GM18511 (cell line): ENCODE results near the gene MTMR12.
"Not testable (repeated sequence)": the region's sequence is repeated elsewhere in the genome, so short reads cannot be mapped to it uniquely, and the experiment has no call there.

Experiments
- ATAC-seq: cut with Tn5 transposase; IDR thresholded peaks from one replicate; pipeline ENCODE4 v1.9.1; 2021; ENCODE audit warnings: mild to moderate bottlenecking, moderate library complexity; ENCODE audit not compliant: unreplicated experiment

Gene MTMR12

GRCh38 chr5:32325062-32325461, 12.3 kb upstream of the MTMR12 start:
- ATAC-seq: peak; percentile 75

- ATAC-seq: no peak
Measured at GRCh38 chr5:32323741-32324140, 11.0 kb upstream of the MTMR12 start.

- ATAC-seq: no peak
Measured at GRCh38 chr5:32322882-32323281, 10.1 kb upstream of the MTMR12 start.

- not testable (repeated sequence) for ATAC-seq
Measured at GRCh38 chr5:32321787-32322186, 9.0 kb upstream of the MTMR12 start.

- no peak for ATAC-seq
Measured at GRCh38 chr5:32320576-32320975, 7.8 kb upstream of the MTMR12 start.

- no peak for ATAC-seq
Measured at GRCh38 chr5:32319926-32320543, 7.3 kb upstream of the MTMR12 start.

GRCh38 chr5:32319392-32319791, 6.7 kb upstream of the MTMR12 start:
- no peak for ATAC-seq

- ATAC-seq: no peak
Measured at GRCh38 chr5:32317041-32317440, 4.3 kb upstream of the MTMR12 start.

GRCh38 chr5:32315221-32316014, 2.7 kb upstream of the MTMR12 start:
- ATAC-seq: no peak

GRCh38 chr5:32314658-32315057, 1.9 kb upstream of the MTMR12 start:
- ATAC-seq: no peak

- ATAC-seq: not testable (repeated sequence)
Measured at GRCh38 chr5:32314152-32314488, 1.4 kb upstream of the MTMR12 start.

GRCh38 chr5:32312197-32312594, 543 bp downstream of the MTMR12 start:
- ATAC-seq: peak; percentile 32

- no peak for ATAC-seq
Measured at GRCh38 chr5:32311404-32312196, 1.1 kb downstream of the MTMR12 start.

GRCh38 chr5:32309761-32310160, 3.0 kb downstream of the MTMR12 start:
- no peak for ATAC-seq

GRCh38 chr5:32308946-32309345, 3.8 kb downstream of the MTMR12 start:
- ATAC-seq: no peak

GRCh38 chr5:32307769-32308194, 5.0 kb downstream of the MTMR12 start:
- ATAC-seq: no peak

- ATAC-seq: no peak
Measured at GRCh38 chr5:32304622-32305021, 8.1 kb downstream of the MTMR12 start.

GRCh38 chr5:32303755-32304120, 9.0 kb downstream of the MTMR12 start:
- ATAC-seq: no peak

- ATAC-seq: no peak
Measured at GRCh38 chr5:32302835-32303754, 9.6 kb downstream of the MTMR12 start.

- no peak for ATAC-seq
Measured at GRCh38 chr5:32301891-32302290, 10.8 kb downstream of the MTMR12 start.
